GM12878 (cell line): ENCODE data around the gene APOBEC3B. TPM values are rescaled to one million over a fixed set of nuclear protein-coding genes. Genes with fewer than 3 reads are reported as not detected.

Experiments used
- ASH2L ChIP-seq: fragments of 300-600, 200-600 bp; sonication (generic); IDR thresholded peaks from 2 replicates; pipeline ENCODE4 v1.6.1; 2017; ENCODE audit warnings: low read depth, mild to moderate bottlenecking, borderline replicate concordance
- BCL3 ChIP-seq: IDR thresholded peaks from 2 replicates; pipeline ENCODE4 v1.6.1; 2011; ENCODE audit warnings: borderline replicate concordance, low read depth, mild to moderate bottlenecking, moderate library complexity, low read length; ENCODE audit not compliant: insufficient read depth, poor library complexity, severe bottlenecking
- BHLHE40 ChIP-seq, 2 experiments: fragments of 450-650 bp in 1 of 2; IDR thresholded peaks; 2 replicates each; pipeline ENCODE4 v1.6.1; 2011 to 2017; ENCODE audit warnings: low read depth in 2 of 2, borderline replicate concordance in 1 of 2, improper control_type of control experiment in 1 of 2, low read length in 1 of 2, mild to moderate bottlenecking in 1 of 2
- EGR1 ChIP-seq, 2 experiments: IDR thresholded peaks; 1 replicate in 1 of 2; 2 replicates in 1 of 2; pipeline ENCODE4 v1.6.1; 2011 to 2012; ENCODE audit warnings: low read depth in 2 of 2, low read length in 2 of 2, borderline replicate concordance in 1 of 2, mild to moderate bottlenecking in 1 of 2, moderate library complexity in 1 of 2
- IKZF1 ChIP-seq: fragments of 450-650 bp; conservative IDR thresholded peaks from 2 replicates; pipeline ENCODE4 v1.6.1; 2017; ENCODE audit warnings: antibody characterized with exemption, mild to moderate bottlenecking
- KLF5 ChIP-seq: fragments of 450-650 bp; IDR thresholded peaks from 2 replicates; pipeline ENCODE4 v1.6.1; 2014; ENCODE audit warnings: mild to moderate bottlenecking; ENCODE audit not compliant: partially characterized antibody
- MTA3 ChIP-seq: IDR thresholded peaks from 2 replicates; pipeline ENCODE4 v1.6.1; 2012; ENCODE audit warnings: low read length, inconsistent platforms, borderline replicate concordance
- PAX5 ChIP-seq: IDR thresholded peaks from 2 replicates; pipeline ENCODE4 v1.6.1; 2011; ENCODE audit warnings: low read depth, low read length, borderline replicate concordance
- POLR2AphosphoS2 ChIP-seq: IDR thresholded peaks from 2 replicates; pipeline ENCODE4 v1.6.1; 2011; ENCODE audit warnings: low read depth, mild to moderate bottlenecking, low read length, improper control_type of control experiment, moderate library complexity
- RELB ChIP-seq: fragments of 450-650 bp; IDR thresholded peaks from 2 replicates; pipeline ENCODE4 v1.6.1; 2017; ENCODE audit warnings: low read depth, mild to moderate bottlenecking, moderate library complexity
- RUNX3 ChIP-seq: IDR thresholded peaks from 2 replicates; pipeline ENCODE4 v1.6.1; 2012; ENCODE audit warnings: low read length, inconsistent platforms
- SKIL ChIP-seq: fragments of 450-650 bp; IDR thresholded peaks from 2 replicates; pipeline ENCODE4 v1.6.1; 2017; ENCODE audit warnings: mild to moderate bottlenecking, low read depth, inconsistent platforms; ENCODE audit not compliant: poor library complexity, severe bottlenecking
- SMAD5 ChIP-seq: IDR thresholded peaks from 2 replicates; pipeline ENCODE4 v1.6.1; 2016; ENCODE audit warnings: antibody characterized with exemption, low read depth
- SMARCA5 ChIP-seq: fragments of 450-650 bp; IDR thresholded peaks from 2 replicates; pipeline ENCODE4 v1.6.1; 2017; ENCODE audit warnings: mild to moderate bottlenecking
- USF1 ChIP-seq: IDR thresholded peaks from 2 replicates; pipeline ENCODE4 v1.6.1; 2011; ENCODE audit warnings: borderline replicate concordance, low read depth, mild to moderate bottlenecking, moderate library complexity, mixed read lengths, low read length; ENCODE audit not compliant: insufficient read depth; ENCODE audit errors: extremely low read length
- ZBED1 ChIP-seq: IDR thresholded peaks from 2 replicates; pipeline ENCODE4 v1.6.1; 2016; ENCODE audit warnings: borderline replicate concordance
- ZNF622 ChIP-seq: fragments of 450-650 bp; IDR thresholded peaks from 2 replicates; pipeline ENCODE4 v1.6.1; 2017; ENCODE audit warnings: mild to moderate bottlenecking, inconsistent platforms
- ZZZ3 ChIP-seq: IDR thresholded peaks from 2 replicates; pipeline ENCODE4 v1.6.1; 2011; ENCODE audit warnings: low read depth; ENCODE audit not compliant: control insufficient read depth, insufficient read length
- polyA plus RNA-seq, 11 experiments: library from polyadenylated mRNA; depleted of rRNA in 4 of 11; unstranded in 6 of 11; stranded (reverse) in 5 of 11; fragments of >200 nt; fragmentation: Nextera tagmentation in 4 of 11; fragmentation: Illumina TruSeq in 1 of 11; extraction: Ambion mirVana in 4 of 11; extraction: Trizol in 1 of 11; gene quantifications; 1 replicate in 1 of 11; 2 replicates in 10 of 11; pipeline versions ENCODE4 v1.2.1 to v1.2.3, GENCODE V29; 2011 to 2016; ENCODE audit warnings: inconsistent platforms in 2 of 11, missing spikeins in 2 of 11, low read depth in 1 of 11
- total RNA-seq, 4 experiments: library from RNA; depleted of rRNA in 3 of 4; stranded (reverse); fragments of >200 nt in 3 of 4; fragmentation: Illumina TruSeq in 1 of 4; extraction: Trizol in 1 of 4; gene quantifications; 2 replicates each; pipeline versions ENCODE4 v1.2.1 to v1.2.3, GENCODE V29; 2013 to 2021

The APOBEC3B gene
- total and polyA plus RNA-seq, 10 of the 15 experiments (the other 5 are each of a cell fraction or from before 2014, with no cell fraction given) = 2.4 to 75.1 (median 30.9) TPM

- TF ChIP-seq BCL3 = no peak
- TF ChIP-seq KLF5 = no peak
- no peak for TF ChIP-seq EGR1 (IDR thresholded peaks at IDR 0.05; ENCODE audit: borderline replicate concordance in 1 of 2, low read depth in 2 of 2, low read length in 2 of 2)
- no peak for TF ChIP-seq SMARCA5
- TF ChIP-seq POLR2AphosphoS2 = no peak
- no peak for TF ChIP-seq SMAD5
- TF ChIP-seq USF1 = no peak
- no peak for TF ChIP-seq PAX5
- peak in 1 of 2 experiments; percentile 64; a peak in 2 of 4 replicates for TF ChIP-seq BHLHE40 (IDR thresholded peaks at IDR 0.05; ENCODE audit: borderline replicate concordance in 1 of 2, low read depth in 2 of 2, low read length in 1 of 2)
- no peak for TF ChIP-seq ZZZ3
- no peak for TF ChIP-seq RELB
- TF ChIP-seq ASH2L = no peak
- no peak for TF ChIP-seq ZNF622
- TF ChIP-seq ZBED1 = no peak
- TF ChIP-seq IKZF1 = peak; percentile 43
- no peak for TF ChIP-seq SKIL
- no peak for TF ChIP-seq MTA3
- peak; percentile 57 for TF ChIP-seq RUNX3
These were observed 14.4 kb upstream of the APOBEC3B start (continued) for GRCh38 chr22:38967451-38968450.
